Measurements from ENCODE around the gene TECTB.
A peak's percentile ranks its signal among the peaks of the same experiment; 100 is the strongest.

TECTB gene

GRCh38 chr10:112313234-112313633 is 30.0 kb downstream of the TECTB start:
- DNase-seq, result no peak

- DNase-seq, result no peak
These were observed 30.7 kb downstream of the TECTB start for GRCh38 chr10:112313911-112314310.

- peak; percentile 81 for DNase-seq
These were observed 31.7 kb downstream of the TECTB start for GRCh38 chr10:112314822-112315474.

- no peak for DNase-seq
These were observed 44.5 kb downstream of the TECTB start for GRCh38 chr10:112327678-112328077.

GRCh38 chr10:112330162-112330561 is 47.0 kb downstream of the TECTB start:
- no peak for DNase-seq

GRCh38 chr10:112330607-112331160 is 47.5 kb downstream of the TECTB start:
- DNase-seq, result no peak

GRCh38 chr10:112332022-112332421 is 48.8 kb downstream of the TECTB start:
- no peak for DNase-seq

GRCh38 chr10:112332509-112333228 is 49.5 kb downstream of the TECTB start:
- DNase-seq, result no peak

GRCh38 chr10:112333452-112333851 is 50.3 kb downstream of the TECTB start:
- DNase-seq, result no peak

- no peak for DNase-seq
These were observed 52.1 kb downstream of the TECTB start for GRCh38 chr10:112335111-112335867.

GRCh38 chr10:112335868-112336265 is 52.7 kb downstream of the TECTB start:
- DNase-seq, result no peak

- DNase-seq, result no peak
These were observed 53.5 kb downstream of the TECTB start for GRCh38 chr10:112336556-112337201.

- DNase-seq, result no peak
These were observed 55.8 kb downstream of the TECTB start for GRCh38 chr10:112338957-112339356.

- DNase-seq, result no peak
These were observed 57.4 kb downstream of the TECTB start for GRCh38 chr10:112340601-112341000.

GRCh38 chr10:112343056-112343806 is 60.0 kb downstream of the TECTB start:
- no peak for DNase-seq

GRCh38 chr10:112344261-112344660 is 61.1 kb downstream of the TECTB start:
- DNase-seq, result no peak

- DNase-seq, result no peak
These were observed 62.0 kb downstream of the TECTB start for GRCh38 chr10:112345202-112345601.

- DNase-seq, result no peak
These were observed 62.5 kb downstream of the TECTB start for GRCh38 chr10:112345743-112346142.

GRCh38 chr10:112346774-112347173 is 63.6 kb downstream of the TECTB start:
- DNase-seq, result no peak

- no peak for DNase-seq
These were observed 64.8 kb downstream of the TECTB start for GRCh38 chr10:112347709-112348671.

GRCh38 chr10:112348759-112349158 is 65.6 kb downstream of the TECTB start:
- DNase-seq, result no peak
